ENCODE measurements around the gene DLL3. TPM values are rescaled to one million over a fixed set of nuclear protein-coding genes. Genes with fewer than 3 reads are reported as not detected.

DLL3 gene
- polyA plus RNA-seq, 1 donor from 2014 or later, result 35.5 TPM

GRCh38 chr19:39483141-39483540, 15.6 kb upstream of the DLL3 start:
- no peak overlapping the region for H3K9ac ChIP-seq (ENCODE audit: low read length)
- no peak overlapping the region for H3K4me2 ChIP-seq (ENCODE audit: low read length)
- no peaks in the 10 kb centered on the region for H3K9me2 ChIP-seq (ENCODE audit: insufficient read depth, low read length)
- no peaks in the 10 kb centered on the region for H3K27me3 ChIP-seq (ENCODE audit: insufficient read depth, low read depth, low read length)
- H3K79me2 ChIP-seq (replicated peaks; ENCODE audit: insufficient read depth, low read length), result peaks cover 14% of the 10 kb centered on the region
- no peaks in the 10 kb centered on the region for H3K9me3 ChIP-seq (ENCODE audit: low read length)
- H3K27ac ChIP-seq (ENCODE audit: low read length), result no peak overlapping the region
- H3K36me3 ChIP-seq (ENCODE audit: insufficient read depth, low read length), result no peaks in the 10 kb centered on the region
- no peak overlapping the region for H2AFZ ChIP-seq (ENCODE audit: low read depth, low read length)
- TF ChIP-seq RAD21 (conservative IDR thresholded peaks at IDR 0.05) (no peak), REST (IDR thresholded peaks at IDR 0.05; ENCODE audit: borderline replicate concordance) (no peak), SMC3 (conservative IDR thresholded peaks at IDR 0.05; ENCODE audit: poor library complexity) (no peak), EP300 (conservative IDR thresholded peaks at IDR 0.05; ENCODE audit: poor library complexity, severe bottlenecking) (no peak), CTCF (IDR thresholded peaks at IDR 0.05; ENCODE audit: poor library complexity, severe bottlenecking) (no peak), TAF1 (IDR thresholded peaks at IDR 0.05; ENCODE audit: low read depth) (no peak), POLR2AphosphoS5 (IDR thresholded peaks at IDR 0.05) (no peak), MXI1 (conservative IDR thresholded peaks at IDR 0.05; ENCODE audit: poor library complexity, severe bottlenecking) (no peak), EZH2 (IDR thresholded peaks at IDR 0.05; ENCODE audit: borderline replicate concordance, insufficient read depth, low read length, poor library complexity, severe bottlenecking) (no peak)
- no peaks in the 10 kb centered on the region for H3F3A ChIP-seq (ENCODE audit: insufficient read depth, low read length, poor library complexity, severe bottlenecking)
- H3K4me3 ChIP-seq (ENCODE audit: low read length), result no peak overlapping the region
- H4K20me1 ChIP-seq (ENCODE audit: insufficient read depth), result no peaks in the 10 kb centered on the region

- Histone ChIP-seq H3K79me2 (replicated peaks; ENCODE audit: insufficient read depth, low read length) (no peaks in the 10 kb centered on the region), H3K9me2 (ENCODE audit: insufficient read depth, low read length) (no peaks in the 10 kb centered on the region), H3F3A (ENCODE audit: insufficient read depth, low read length, poor library complexity, severe bottlenecking) (no peaks in the 10 kb centered on the region), H3K9ac (ENCODE audit: low read length) (no peak overlapping the region), H4K20me1 (ENCODE audit: insufficient read depth) (no peaks in the 10 kb centered on the region), H3K9me3 (ENCODE audit: low read length) (no peaks in the 10 kb centered on the region), H3K27ac (ENCODE audit: low read length) (no peak overlapping the region), H3K36me3 (ENCODE audit: insufficient read depth, low read length) (no peaks in the 10 kb centered on the region), H2AFZ (ENCODE audit: low read depth, low read length) (no peak overlapping the region), H3K4me3 (ENCODE audit: low read length) (no peak overlapping the region), H3K27me3 (ENCODE audit: insufficient read depth, low read depth, low read length) (no peaks in the 10 kb centered on the region), H3K4me2 (ENCODE audit: low read length) (no peak overlapping the region)
- TF ChIP-seq MXI1 (conservative IDR thresholded peaks at IDR 0.05; ENCODE audit: poor library complexity, severe bottlenecking), result no peak
- TF ChIP-seq EZH2 (IDR thresholded peaks at IDR 0.05; ENCODE audit: borderline replicate concordance, insufficient read depth, low read length, poor library complexity, severe bottlenecking), result no peak
- no peak for TF ChIP-seq RAD21 (conservative IDR thresholded peaks at IDR 0.05)
- TF ChIP-seq TAF1 (IDR thresholded peaks at IDR 0.05; ENCODE audit: low read depth), result no peak
- TF ChIP-seq SMC3 (conservative IDR thresholded peaks at IDR 0.05; ENCODE audit: poor library complexity), result no peak
- TF ChIP-seq CTCF (IDR thresholded peaks at IDR 0.05; ENCODE audit: poor library complexity, severe bottlenecking), result no peak
- TF ChIP-seq EP300 (conservative IDR thresholded peaks at IDR 0.05; ENCODE audit: poor library complexity, severe bottlenecking), result no peak
- TF ChIP-seq REST (IDR thresholded peaks at IDR 0.05; ENCODE audit: borderline replicate concordance), result no peak
Measured at GRCh38 chr19:39489756-39490155, 9.0 kb upstream of the DLL3 start.
